ENCODE data around the gene GTF2F1.
"Not testable (repeated sequence)": the region's sequence is repeated elsewhere in the genome, so short reads cannot be mapped to it uniquely, and the experiment has no call there.

Gene GTF2F1

GRCh38 chr19:6381030-6381750 lies 11.8 kb downstream of the GTF2F1 start:
- DNase-seq: no peak

DNA sequence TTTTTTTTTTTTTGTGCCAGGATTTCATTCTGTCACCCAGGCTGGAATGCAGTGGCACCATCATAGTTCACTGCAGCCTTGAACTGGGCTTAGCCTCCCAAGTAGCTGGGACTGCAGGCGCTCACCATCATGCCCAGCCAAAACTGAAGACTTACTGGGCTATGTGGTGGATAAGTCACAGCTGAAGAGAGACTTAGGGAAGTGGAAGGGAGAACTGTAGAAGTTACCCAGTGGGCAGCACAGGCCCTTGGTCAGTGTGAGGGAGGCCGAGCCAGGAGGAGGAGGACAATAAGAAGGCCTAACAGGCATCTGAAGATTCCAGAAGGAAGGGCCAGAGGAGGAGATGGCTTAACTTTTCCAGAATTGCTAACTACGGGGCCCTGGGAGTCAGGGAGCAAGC lies 13.2 kb downstream of the GTF2F1 start:
- no peak for DNase-seq

DNA sequence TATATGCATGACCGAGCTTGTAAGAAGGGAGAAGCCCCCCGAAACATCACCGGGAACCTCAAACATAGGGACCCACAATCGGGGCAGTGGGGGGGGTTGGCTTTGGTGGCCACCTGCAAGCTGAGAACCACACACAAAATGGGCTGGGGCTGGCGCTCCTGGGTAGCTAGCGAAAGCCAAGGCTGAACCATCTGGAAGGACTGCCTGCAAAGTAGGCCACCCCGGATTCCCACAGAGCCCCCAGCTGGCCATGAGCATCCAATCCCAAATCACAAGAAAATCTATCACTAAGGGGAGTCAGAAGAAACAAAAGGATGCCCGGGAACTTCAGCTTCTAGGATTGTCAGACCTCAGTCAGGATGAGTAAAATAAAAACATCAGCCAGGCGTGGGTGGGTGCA lies 14.5 kb downstream of the GTF2F1 start:
- DNase-seq: no peak

- DNase-seq: no peak
Observed at GRCh38 chr19:6378041-6378440, 14.9 kb downstream of the GTF2F1 start.

DNA sequence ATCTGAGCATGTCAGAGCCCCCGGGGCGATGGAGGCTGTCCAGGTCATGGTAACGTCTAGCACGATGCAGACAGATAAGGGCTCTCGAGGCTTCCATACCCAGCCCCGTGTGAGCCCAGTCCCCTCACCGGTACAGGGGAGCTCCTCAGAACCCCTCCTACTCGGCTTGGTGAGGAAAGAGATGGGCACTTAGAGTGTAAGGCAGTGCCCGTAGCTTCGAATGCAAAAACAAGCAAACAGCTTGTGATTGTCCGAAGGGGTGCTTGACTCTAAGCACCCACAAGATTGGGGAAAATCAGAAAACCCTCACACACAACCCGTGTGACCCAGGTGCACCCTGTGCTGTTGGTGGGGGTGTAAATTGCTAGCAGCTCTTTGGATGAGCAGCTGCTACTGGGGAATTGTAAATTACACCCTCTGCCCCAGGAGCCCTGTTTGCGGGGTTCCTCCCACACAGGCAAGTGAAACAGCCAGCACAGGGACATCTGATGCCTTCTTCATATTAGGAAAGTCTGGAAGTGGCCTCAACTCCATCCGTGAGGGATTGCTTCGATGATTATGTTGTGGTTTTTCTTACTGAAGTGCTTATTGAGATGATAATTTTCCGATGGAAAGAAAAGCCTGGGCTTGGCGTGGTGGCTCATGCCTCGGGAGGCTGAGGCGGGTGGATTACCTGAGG lies 16.3 kb downstream of the GTF2F1 start:
- no peak for DNase-seq

- no peak for DNase-seq
Observed at GRCh38 chr19:6375411-6376010, 17.5 kb downstream of the GTF2F1 start, which contains the start of gene PSPN. PSPN (minus strand) TSS chr19:6375933; CDS start chr19:6375849, 84 bp downstream.

DNA sequence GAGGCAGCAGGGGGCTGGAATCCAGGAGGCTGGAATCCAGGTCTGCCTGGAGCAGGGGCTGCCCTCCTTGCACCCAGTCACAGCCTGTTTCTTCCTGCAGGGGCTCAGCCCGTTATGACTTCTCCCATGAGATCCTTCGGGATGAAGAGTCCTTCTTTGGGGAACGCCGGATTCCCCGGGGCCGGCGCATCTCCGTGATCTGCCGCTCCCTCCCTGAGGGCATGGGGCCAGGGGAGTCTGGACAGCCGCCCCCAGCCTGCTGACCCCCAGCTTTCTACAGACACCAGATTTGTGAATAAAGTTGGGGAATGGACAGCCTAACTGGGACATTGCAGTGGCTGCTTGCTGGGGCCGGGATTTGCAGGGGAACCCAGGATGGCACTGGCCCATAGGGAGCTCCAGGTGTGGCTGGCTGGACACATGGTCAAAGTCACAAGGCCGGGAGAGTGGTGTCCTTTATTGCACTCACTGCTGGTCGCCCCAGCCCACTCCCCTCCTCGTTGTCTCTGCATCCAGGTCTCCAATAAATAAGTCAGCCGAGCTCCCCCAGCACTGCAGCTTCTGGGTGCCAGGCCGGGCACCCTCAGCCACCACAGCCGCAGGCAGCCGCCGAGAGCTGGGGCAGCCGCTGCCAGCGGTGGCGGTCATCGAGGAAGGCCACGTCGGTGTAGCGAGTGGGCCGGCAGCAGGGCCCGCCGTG lies 18.1 kb downstream of the GTF2F1 start:
- no peak for DNase-seq

- DNase-seq: no peak
Observed at GRCh38 chr19:6374161-6374709, 18.7 kb downstream of the GTF2F1 start.

- DNase-seq: no peak
Observed at GRCh38 chr19:6373813-6374108, 19.2 kb downstream of the GTF2F1 start.

GRCh38 chr19:6373096-6373812 lies 19.7 kb downstream of the GTF2F1 start:
- peak; percentile 95 for DNase-seq

DNA sequence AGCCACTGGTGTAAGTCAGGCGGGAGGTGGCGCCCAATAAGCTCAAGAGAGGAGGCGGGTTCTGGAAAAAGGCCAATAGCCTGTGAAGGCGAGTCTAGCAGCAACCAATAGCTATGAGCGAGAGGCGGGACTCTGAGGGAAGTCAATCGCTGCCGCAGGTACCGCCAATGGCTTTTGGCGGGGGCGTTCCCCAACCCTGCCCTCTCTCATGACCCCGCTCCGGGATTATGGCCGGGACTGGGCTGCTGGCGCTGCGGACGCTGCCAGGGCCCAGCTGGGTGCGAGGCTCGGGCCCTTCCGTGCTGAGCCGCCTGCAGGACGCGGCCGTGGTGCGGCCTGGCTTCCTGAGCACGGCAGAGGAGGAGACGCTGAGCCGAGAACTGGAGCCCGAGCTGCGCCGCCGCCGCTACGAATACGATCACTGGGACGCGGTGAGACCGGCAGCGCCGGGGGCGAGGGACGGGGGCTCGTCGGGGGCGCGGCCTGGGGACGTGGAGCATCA lies 20.3 kb downstream of the GTF2F1 start, which contains the start of gene ALKBH7:
ALKBH7 (plus strand) TSS at position 201 of the 502 bp plus-strand sequence; CDS start at position 228, 27 bp downstream.
- peak; percentile 95 for DNase-seq

GRCh38 chr19:6364353-6364752 lies 28.6 kb downstream of the GTF2F1 start:
- DNase-seq: no peak

DNA sequence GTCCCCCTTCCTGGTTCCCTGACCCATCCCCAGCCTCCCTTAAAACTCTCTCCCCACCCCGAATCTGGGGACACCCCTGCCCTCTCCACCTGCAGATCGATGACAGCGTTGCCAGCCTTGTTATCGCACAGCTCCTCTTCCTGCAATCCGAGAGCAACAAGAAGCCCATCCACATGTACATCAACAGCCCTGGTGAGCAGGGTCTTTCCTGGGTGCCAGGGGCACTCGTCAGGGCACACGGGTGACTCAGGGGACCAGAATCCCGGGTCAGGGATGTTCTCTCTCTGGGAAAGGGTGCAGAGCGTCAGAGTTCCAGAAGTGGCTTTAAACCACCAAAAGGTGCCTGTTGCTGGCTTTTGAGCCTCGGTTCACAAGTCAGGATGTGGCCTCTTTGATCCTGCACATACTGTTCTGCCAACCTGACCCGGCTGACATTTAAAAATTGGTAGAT lies 30.6 kb downstream of the GTF2F1 start:
- peak; percentile 35 for DNase-seq

DNA sequence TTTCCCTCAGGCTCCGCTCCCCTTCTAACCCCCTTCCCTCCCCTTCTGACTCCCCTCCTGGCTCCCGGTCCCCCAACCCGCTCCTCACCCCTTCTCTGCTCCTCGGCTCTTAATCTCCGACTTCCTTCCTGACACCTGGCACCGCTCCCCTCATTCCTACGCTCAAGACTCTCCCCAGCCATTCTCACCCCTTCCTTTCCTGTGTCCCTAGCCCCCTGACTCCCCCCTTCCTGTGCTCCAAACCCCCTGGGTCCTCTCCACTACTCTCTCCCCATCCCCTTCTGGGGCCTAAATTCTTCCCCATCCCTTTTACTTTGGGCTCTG lies 31.0 kb downstream of the GTF2F1 start:
- DNase-seq: no peak

GRCh38 chr19:6360857-6361216 lies 32.1 kb downstream of the GTF2F1 start:
- not testable (repeated sequence) for DNase-seq

DNA sequence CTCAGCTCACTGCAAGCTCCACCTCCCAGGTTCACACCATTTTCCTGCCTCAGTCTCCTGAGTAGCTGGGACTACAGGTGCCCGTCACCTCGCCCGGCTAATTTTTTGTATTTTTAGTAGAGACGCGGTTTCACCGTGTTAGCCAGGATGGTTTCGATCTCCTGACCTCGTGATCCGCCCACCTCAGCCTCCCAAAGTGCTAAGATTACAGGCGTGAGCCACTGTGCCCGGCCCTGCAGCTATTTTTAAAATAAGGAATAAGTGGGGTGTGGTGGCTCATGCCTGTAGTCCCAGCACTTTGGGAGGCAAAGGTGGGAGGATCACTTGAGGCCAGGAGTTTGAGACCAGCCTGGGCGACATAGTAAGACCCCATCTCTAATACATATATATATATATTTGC lies 32.5 kb downstream of the GTF2F1 start:
- DNase-seq: not testable (repeated sequence)

- no peak for DNase-seq
Observed at GRCh38 chr19:6359568-6360341, 33.2 kb downstream of the GTF2F1 start.

- no peak for DNase-seq
Observed at GRCh38 chr19:6358003-6358402, 35.0 kb downstream of the GTF2F1 start.

- DNase-seq: no peak
Observed at GRCh38 chr19:6357174-6357573, 35.8 kb downstream of the GTF2F1 start.

GRCh38 chr19:6355321-6356040 lies 37.5 kb downstream of the GTF2F1 start:
- DNase-seq: not testable (repeated sequence)
